ENCODE measurements around the gene CALR.

The CALR gene

DNA sequence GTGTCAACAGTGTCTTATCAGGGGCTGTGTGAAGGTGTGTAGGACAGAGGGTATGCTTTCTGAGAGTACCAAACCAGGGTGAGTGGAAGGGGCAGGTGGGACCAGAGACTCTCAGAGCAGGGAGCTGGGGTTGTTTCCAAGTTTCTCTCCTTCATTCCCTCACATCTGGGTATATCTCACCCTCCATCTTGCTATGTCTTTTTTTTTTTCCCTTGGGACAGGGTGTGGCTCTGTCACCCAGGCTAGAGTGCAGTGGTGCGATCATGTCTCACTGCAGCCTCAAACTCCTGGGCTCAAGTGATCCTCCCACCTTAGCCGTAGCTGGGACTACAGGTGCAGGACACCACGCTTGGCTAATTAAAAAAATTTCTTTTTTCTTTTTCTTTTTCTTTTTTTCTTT lies 41.6 kb downstream of the CALR start:
- DNase-seq (ENCODE audit: low read depth), result no peak

DNA sequence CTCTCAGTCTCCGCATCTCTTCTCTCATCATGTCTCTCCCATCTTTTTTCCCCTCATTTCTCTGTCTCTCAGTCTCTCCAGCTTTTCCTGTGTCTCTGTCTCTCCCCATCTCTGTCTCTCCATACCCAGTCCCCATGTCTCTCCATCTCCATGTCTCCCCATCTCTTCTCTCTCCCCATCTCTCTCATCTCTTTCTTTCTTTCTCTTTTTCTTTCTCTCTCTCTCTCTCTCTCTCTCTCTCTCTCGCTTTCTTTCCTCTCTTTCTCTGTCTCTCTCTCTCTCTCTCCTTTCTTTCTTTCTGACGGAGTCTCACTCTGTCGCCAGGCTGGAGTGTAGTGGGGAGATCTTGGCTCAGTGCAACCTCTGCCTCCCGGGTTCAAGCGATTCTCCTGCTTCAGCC lies 44.2 kb downstream of the CALR start:
- DNase-seq (ENCODE audit: low read depth), result no peak

DNA sequence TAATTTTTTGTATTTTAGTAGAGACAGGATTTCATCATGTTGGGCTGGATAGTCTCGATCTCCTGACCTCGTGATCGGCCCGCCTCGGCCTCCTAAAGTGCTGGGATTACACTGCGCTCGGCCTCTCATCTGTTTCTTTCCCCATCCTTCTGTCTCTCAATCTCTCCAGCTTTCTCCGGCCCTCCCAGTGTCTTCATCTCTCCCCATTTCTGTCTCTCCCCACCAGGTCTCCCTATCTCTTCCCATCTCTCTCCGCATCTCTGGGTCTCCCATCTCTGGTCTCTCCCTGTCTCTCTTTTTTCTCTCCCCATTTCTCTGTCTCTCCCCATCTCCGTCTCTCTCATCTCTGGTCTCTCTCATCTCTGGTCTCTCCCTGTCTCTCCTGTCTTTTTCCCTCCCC lies 44.7 kb downstream of the CALR start:
- no peak for DNase-seq (ENCODE audit: low read depth)

DNA sequence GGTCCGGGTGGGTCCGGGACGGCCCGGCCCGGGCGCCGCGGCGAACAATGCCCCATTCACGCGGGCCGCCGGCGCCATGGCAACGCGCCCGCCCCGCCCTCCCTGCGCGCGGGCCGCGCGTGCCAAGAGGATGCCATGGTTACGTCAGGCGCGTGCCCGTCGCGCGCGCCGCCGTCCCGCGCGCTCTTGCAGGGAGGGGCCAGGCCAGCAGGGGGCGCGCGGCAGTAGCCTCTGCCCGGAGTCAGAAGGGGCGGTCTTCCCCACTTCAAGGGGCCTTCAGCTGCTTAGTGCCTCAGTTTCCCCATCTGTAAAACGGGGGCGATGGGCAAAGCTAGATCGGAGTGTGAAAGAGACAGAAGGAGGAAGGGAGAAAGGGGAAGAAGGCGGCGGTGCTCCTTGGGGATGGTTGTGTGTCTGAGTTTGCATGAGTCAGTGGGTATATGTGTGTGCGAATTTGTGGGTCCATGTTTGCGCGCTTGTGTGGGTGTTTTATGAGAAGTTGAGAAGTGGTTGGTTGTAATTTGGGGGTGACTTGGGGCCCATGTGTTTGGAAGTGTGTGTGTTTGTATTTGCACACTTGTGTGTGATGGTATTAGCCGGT lies 45.2 kb downstream of the CALR start:
- DNase-seq (ENCODE audit: low read depth), result peak; percentile 50

DNA sequence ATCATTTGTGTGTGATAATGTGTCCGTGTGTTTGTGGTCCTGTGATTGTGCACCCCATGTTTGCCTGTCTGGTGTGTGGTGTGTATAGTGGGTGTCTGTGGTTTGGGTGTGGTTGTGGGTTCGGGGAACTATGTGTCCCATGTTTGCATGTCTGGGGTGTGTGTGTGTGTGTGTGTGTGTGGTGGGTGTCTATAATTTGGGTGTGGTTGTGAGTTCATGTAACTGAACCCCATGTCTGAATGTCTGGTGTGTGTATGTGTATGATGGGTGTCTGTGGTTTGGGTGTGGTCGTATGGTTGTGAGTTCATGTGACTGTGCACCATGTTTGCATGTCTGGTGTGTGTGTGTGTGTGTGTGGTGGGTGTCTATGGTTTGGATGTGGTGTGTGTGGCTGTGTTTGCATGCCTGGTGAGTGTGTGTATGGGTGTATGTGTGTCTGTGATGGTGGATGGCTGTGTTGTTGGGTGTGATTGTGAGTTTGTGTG lies 45.8 kb downstream of the CALR start:
- DNase-seq (ENCODE audit: low read depth), result no peak

DNA sequence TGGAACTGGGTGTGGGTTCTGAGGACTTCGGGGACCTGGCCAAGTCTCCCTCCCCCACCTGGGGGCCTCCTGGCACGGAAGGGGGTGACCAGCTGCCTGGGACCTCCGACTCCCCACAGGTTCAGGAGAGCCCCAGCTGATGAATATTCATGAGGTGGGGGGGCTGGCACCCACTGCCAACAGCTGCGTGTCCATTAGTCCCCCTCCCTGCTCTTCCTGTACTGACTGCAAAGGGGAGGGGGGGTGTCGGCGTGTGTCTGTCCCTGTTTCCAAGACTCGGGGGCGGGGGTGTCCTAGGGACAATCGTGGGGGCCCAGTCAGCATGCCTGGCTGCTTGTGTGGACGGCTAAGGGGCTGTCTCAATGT lies 46.3 kb downstream of the CALR start:
- no peak for DNase-seq (ENCODE audit: low read depth)

DNA sequence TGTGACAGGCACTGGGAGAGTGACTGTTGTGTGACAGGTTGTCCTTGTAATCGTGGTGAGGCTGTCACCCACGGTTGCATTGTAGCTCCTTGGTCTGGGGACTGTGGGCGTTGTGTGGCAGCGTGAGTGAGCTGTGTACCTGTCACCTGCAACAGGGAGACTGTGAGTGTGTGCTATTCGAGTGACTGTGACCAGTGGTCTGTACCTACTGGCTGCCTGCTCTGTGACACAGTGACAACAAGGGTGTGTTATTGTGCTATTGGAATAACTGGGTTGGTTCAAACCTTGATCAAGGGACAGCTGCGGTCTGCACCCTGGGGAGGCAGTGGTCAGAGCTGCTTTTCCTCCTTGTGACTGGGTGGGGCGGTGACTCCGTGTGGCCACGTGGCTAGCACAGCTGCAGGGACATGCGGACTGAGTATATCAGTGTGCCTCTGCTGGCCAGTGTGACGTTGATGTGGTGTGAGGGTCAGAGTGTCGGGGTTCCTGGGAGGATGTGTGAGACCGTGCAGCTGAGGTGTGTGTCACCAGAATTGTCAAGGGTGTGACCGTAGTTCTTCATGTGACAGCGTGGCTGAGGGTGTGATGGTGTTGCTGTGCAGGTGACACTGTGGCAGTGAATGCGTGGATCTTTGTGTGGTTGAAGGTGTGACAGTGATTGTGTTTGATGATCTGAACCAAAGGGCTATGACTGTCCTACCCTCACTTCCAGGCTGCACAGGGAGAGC lies 46.8 kb downstream of the CALR start:
- DNase-seq (ENCODE audit: low read depth), result peak; percentile 55

DNA sequence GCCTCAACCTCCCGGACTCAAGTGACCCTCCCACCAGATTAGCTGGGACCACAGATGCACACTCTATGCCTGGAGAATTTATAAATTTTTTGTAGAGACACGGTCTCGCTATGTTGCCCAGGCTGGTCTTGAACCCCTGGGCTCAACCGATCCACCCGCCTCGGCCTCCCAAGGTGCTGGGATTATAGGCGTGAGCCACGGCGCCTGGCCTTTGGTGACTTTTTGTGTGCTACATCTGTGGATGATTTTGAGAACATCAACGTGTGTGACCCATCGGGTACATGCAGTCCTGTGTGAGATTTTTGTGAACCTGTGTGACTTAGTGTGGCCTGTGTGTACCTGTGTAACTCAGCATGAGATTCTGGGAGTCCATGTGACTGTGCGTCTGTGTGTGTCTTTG lies 48.3 kb downstream of the CALR start:
- DNase-seq (ENCODE audit: low read depth), result no peak

DNA sequence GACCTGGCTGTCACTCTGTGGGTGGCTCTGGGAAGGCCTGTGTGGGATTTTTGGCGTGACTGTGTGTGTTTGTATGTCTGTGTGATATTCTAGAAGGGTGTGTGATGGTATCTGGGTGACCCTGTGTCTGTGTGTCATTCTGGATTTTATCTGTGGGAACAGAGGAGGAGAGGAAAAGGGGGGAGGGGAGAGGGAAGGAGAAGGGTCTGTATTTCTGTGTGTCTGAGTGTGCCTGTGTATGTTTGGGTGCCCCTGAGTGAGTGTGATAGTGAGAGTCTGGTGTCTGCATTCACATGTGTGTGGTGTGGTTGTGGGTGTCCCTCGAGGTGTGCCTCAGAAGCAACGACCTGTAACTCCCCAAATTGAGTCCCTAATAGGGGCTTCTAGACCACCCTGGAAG lies 48.8 kb downstream of the CALR start:
- no peak for DNase-seq (ENCODE audit: low read depth)

DNA sequence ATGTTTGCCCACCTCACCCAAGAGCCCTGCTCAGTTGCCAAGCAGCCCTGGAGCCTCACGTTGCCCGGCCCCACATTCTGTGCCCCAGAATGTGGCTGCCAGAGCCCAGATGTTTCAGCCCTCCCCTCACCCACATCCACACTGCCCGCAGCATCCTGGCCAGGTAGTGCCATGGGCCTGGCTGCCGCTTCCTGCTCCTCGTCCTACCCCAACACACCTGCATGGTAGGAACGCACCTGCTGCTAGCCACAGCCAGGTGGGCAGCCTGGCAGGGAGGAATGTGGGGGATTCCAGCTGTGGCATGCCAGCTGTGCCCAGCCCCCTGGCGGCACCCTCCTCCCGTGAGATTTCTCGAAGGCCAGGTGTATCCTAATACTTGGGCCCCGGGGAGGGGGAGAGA lies 49.4 kb downstream of the CALR start:
- no peak for DNase-seq (ENCODE audit: low read depth)

DNA sequence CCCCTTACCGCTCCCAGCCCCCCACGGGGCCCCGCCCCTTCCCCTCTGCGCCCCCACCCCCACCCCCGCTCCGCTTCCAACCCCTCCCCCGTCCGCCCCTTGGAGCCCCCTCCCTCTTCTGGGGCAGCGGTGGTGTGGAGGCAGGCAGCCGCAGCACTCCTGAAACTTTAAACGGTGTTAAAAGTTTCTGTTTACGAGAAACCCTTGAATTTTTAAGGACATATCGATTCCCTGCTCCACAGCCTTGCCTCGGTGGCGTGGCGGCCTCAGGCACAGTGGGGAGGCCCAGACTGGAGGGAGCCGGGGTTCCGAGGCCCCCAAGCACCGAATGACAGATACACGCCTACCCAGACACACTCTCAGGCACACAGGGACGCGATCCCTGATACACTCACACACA lies 52.0 kb downstream of the CALR start:
- no peak for DNase-seq (ENCODE audit: low read depth)

DNA sequence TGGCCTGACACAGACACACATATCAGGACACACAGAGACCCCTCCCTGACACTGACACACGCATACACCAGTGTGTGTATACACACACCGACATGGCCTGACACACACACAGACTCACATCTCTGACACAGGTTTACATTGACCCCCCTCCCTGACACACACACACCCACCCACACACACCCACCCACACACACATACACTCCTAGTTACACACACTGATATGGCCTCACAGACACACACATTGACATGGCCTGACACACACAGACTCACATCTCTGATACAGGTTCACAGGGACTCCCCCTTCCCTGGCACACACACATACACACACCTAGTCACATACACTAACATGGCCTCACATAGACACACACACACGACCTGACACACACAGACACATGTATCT lies 52.4 kb downstream of the CALR start:
- DNase-seq (ENCODE audit: low read depth), result no peak

DNA sequence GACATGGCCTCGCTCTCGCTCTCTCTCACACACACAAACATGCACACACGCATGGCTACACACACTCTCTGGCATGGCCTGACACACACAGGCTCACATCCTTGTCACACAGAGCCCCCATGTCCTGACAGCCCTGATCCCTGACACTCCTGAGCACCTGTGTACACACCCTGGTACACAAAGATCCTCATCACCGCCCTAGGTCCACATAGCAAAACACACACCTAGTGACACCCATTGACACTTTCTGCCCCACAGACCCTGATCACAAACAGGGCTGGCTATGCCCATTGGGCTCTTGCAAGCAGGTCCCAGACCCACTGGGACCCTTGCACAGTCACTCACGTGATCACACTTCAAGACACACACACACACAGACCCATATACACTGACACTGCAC lies 52.9 kb downstream of the CALR start:
- DNase-seq (ENCODE audit: low read depth), result no peak

DNA sequence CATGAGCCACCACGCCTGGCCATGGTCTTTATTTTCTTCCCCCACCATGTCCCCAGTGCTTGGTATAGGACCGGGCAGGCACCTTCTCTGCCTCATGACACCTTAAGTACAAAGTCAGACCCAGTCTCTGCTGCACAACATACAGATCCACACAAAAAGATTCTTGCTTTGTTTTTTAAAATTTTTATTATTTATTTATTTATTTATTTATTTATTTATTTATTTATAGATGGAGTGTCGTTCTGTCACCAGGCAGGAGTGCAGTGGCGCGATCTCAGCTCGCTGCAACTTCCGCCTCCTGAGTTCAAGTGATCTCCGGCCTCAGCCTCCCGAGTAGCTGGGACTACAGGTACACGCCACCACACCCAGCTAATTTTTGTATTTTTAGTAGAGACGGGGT lies 54.3 kb downstream of the CALR start:
- no peak for DNase-seq (ENCODE audit: low read depth)

DNA sequence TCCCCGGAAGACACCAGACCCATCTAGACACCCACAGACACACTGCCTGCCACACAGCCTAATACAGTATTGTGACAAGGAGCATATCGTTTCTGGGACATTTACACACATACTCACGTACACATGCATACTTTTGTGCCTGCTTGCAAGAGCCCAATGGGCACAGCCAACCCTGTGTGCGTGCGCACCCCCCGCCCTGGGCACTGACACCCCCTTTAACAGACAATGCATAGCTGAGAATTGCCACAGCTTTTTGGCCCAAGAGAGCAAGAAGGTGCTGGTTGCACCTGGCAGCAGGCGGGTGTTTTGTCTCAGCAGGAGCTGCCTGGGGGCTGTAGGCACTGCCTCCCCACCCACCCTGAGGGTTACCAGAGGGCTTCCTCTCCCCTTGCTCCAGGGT lies 55.2 kb downstream of the CALR start:
- no peak for DNase-seq (ENCODE audit: low read depth)

Data from CMK (cell line).